Stimulated activated CD8-positive, alpha-beta memory T cell treated with anti-CD3 and anti-CD28 coated beads, Interleukin-4, amount 100 ng/mL, for 24 hours (primary cell): ENCODE results near the gene SNRPD1.
"Not testable (repeated sequence)": the region's sequence is repeated elsewhere in the genome, so short reads cannot be mapped to it uniquely, and the experiment has no call there.

Experiments
- DNase-seq: peaks from one replicate; pipeline ENCODE4 v3.0.0-alpha.2; 2020; ENCODE audit warnings: low read depth

Gene SNRPD1

DNA sequence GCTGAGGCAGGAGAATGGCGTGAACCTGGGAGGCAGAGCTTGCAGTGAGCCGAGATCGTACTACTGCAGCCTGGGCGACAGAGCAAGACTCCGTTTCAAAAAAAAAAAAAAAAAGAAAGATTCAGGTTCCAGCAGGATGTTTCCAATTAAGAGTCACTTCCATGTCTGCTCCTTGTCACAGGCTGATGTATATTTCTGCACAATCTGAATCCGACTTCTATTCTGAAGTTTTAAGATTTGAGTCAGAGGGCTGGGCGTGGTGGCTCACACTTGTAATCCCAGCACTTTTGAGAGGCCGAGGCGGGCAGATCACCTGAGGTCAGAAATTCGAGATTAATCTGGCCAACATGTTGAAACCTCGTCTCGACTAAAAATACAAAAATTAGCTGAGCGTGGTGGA is 24.7 kb downstream of the SNRPD1 start:
- no peak for DNase-seq

DNA sequence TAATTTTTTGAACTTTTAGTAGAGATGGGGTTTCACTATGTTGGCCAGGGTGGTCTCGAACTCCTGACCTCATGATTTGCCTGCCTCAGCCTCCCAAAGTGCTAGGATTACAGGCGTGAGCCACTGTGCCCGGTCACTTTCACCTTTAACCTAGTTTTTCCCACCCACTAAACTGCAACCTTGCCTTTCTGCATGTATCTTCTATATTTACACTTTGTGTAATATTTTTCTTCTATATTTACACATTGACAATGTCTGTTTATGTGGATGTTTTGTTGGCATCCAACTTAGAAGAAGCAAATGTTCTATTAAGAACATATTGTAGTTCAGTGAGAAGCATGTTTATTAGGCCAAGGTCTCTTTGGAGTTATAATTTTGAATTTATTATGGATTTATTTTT is 26.7 kb downstream of the SNRPD1 start:
- DNase-seq, result no peak

DNA sequence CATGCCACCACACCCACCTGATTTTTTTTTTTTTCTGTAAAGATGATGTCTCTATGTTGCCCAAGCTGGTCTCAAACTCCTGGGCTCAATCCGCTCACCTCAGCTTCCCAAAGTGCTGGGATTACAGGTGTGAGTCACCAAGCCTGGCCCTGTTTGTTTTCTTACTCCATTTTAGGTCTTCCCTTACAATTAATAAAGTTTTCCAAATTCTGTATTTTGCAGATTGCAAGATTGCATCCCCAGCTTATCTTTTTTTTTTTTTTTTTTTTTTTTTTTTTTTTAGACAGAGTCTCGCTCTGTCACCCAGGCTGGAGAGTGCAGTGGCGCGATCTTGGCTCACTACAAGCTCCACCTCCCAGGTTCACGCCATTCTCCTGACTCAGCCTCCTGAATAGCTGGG is 28.3 kb downstream of the SNRPD1 start:
- DNase-seq, result not testable (repeated sequence)

DNA sequence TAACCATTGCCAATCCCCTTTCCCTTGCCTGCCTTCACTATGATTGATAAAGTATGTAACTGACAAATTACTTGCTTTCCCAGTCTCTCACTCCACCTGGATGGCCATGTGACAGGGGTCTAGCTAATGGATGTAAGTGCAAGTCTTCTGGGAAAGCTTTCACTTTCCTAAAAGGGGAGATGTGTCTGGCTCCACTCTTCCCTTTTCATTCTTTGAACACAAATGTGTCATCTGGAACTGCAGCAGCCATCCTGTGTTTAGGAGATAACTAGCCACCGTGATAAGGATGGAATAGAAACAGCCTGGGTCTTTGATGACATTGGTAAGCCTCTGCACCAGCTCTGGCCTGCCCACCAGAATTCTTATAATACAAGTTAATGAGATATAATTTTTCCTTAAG is 38.2 kb downstream of the SNRPD1 start:
- DNase-seq, result no peak

DNA sequence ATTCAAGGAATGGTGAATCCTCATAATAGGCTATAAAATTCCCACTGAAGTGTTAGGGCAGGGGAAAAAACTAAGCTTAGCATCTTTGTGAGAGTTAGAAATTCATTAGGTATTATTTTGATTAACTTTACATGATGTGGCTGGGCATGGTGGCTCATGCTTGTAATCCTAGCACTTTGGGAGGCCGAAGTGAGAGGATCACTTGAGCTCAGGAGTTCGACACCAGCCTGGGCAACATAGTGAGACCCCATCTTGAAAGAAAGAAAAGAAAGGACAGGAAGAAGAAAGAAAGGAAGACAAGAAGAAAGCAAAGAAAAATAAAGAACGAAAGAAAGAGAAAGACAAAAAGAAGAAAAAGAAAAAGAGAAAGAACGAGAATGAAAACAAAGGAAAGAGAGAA is 40.0 kb downstream of the SNRPD1 start:
- DNase-seq, result no peak

DNA sequence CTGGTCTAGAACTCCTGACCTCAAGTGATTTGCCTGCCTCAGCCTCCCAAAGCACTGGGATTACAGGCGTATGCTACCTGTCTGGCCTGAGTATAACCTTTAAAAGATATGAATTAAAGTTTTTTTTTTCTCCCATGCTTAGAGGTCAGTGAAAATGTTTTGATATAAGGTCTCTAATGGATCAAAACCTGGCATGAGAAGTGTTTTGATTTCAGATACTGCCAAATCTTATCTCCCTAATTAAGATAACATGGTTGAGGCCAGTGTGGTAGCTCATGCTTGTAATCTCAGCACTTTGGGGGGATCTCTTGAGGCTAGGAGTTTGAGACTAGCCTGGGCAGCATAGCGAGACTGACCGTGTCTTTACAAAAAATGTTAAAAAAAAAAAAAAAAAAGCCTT is 41.2 kb downstream of the SNRPD1 start:
- no peak for DNase-seq

DNA sequence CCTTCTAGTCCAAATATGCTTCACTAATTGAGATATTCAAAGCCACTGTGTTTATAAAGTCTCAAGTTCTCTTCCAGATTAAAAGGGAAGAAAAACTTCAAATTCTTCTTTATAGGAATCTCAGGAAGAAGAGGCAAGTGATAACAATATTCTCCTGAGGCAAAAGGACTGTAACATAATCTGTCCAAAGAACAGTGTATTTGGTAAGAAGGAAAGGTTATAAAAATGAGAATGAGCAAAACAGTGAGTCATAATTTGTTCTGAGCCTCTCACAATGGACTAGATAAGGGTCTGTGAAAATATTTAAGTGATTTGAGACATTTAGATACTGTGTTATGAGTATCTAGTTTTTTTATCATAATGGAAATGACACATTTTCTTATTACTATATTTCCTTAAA is 44.3 kb downstream of the SNRPD1 start:
- DNase-seq, result no peak

DNA sequence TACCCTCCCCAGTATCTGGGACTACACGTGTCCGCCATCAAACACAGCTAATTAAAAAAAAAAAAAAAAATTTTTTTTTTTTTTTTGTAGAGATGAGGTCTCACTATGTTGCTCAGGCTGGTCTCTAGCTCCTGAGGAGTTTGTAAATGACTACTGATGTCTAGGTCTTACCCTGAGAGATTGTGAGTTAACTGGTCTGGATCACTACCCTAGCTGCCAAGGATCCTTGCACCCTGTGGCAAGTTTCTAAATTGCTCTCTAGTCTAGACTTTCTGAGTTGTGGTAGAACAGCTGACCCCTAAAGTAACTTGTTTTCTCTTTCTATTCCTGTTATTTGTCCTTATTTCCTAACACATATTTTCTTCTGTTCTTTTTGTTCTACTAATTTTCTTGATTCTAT is 48.0 kb downstream of the SNRPD1 start:
- DNase-seq, result no peak

DNA sequence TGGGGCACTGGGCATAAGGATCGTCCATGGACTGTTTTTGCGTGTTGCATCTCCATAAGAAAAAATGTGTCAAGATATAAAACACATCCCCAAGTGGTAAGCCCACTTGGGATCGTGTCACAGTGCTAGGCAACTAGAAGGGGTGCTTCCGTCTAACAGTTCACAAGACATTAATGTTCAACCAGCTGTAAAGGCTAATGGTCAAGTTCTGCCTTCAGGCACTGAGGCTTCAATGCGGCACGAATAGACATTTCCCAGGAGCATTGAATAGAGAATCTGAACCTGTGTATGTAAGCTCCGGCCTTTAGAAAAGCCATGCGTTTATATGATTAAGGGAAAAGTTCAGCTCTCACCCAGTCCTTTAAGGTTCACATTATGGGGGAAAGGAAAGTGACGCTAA is 50.5 kb downstream of the SNRPD1 start:
- DNase-seq, result no peak

DNA sequence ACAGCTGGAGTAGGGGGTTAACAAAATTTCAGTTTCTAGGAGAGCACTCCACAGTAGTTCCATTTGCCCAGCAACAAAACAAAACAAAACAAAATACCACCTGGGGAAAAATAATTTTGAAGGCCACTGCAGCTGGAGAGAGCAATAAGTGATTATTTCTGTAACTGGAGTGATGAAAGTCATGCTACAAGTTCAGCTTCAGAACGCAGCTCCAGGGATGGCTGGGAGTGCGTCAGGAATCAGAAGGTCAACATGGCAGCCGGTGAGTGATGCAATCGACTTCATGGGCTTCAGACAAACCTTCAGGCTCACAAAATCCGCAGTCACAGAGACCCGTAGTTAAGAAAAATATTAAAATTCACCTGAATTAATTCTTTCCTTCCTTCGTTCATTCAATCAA is 51.5 kb downstream of the SNRPD1 start:
- no peak for DNase-seq

DNA sequence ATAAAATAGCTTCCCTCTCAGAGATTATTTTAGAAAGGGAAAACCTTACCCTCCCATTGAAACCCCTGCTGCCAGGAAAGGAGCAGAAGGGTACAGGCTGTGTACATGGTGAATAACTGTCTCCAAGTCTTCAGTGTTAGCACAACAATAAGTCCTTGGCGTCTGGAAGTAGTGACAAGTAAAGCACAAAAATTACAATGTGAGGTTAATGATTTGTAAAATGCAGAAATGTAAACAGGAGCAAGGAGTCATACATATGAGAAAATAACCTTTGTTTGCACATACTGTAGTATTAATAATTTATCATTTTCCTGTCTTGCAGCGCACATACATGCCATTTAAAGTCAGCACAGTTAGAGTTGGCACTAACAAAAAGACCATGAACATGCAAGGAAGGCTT is 52.0 kb downstream of the SNRPD1 start:
- DNase-seq, result no peak

DNA sequence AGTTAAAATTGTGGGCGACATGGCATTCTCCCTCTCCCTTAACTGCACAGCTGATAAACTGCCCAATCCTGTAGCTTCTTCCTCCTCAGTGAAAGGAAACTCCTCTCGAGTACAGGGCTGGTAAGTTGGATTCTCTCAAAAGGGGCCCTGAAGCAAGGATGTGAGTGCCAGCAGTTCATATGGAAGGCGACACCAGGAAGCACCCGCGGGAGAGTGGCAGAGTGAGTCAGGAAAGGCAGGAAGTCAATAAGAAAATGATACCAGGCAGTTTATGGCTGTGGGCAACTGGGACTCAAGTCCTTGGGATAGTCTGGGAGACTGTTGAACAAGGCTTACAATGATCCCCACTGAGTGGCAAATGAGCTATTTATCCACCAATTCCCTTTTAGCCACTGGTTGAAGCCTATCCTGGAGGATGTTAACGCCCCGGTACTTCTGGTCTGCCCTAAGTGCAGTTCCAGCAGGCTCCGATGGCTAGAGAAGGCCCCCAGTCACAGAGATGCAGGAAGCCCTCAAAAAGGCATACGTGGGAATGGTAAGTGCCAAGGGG is 57.7 kb downstream of the SNRPD1 start:
- no peak for DNase-seq

DNA sequence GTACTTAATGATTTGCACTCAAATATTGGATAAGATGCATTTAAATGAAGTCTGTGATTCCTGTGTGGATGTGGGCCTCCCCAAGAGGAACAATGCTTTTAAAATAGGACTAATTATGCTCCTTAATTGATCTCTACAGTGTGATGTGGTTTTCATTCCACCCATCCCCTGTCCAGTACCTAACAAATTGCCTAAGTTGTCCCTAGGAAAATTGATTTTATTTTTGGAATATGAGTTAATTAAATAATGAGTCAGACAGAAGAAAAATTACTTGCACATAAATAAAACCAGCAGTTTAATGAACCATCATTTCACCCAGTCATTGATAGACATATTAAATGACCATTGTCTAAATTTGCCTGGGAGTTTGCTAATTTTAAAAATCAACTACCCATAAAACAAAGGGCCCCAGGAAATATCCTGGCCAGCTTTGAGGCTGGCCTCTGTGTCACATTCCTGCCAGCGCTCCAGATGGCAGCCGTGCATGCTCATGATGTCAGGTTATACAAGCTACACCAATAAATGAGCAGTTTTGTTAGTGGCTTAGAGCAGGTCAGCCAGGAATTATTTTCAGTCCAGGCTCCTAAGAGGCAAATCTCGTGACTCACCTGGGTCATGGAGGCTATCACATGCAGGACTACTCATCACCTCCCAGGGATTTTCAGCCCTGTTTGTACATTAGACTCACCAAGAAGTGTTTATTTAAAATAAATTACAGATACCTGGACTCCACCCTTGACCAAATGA is 60.6 kb downstream of the SNRPD1 start:
- no peak for DNase-seq

DNA sequence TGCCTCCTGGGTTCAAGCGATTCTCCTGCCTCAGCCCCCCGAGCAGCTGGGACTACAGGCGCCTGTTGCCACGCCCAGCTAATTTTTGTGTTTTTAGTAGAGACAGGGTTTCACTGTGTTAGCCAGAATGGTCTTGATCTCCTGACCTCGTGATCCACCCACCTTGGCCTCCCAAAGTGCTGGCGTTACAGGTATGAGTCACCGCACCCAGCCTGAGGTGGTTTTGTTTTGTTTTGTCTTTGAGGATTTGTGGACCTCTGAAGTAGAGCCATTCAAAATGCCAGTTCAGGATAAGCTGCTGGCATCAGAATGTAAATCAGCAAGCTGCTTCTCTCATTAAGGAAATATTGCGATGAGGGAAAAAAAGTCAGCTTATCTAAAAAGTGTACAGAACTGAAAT is 63.2 kb downstream of the SNRPD1 start:
- not testable (repeated sequence) for DNase-seq

DNA sequence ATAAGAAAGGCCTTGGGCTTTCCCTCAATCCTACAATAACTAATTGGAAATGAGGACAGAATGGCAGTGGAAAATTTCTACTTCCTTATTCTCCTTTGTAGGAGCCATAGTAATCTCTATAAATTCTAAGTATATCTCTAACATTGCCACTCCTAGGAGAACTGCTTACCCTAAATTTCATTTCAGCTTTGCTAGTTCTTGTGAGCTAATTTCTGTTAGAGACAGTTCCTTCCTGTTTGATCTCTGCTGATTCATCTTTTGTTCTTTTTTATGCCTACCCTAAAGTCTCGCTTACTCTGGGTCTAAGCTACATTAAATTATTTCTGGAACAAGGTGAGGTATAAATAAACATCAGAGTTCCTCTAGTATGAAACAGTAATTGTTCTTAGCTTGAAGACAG is 66.7 kb downstream of the SNRPD1 start:
- DNase-seq, result no peak

DNA sequence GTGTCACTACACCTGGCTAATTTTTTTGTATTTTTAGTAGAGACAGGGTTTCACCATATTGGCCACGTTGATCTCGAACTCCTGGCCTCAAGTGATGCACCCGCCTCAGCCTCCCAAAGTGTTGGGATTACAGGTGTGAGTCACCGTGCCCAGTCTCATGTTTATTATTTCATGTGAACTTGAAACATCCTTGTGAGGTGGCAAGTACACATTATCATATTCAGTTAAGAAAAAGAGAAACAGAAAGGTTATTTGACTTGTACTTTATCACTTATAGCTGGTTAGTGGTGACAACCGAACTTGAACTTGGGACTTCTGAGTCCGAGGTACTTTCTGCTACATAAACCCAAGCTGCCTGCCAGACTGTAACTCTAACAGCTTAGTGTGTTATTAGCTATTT is 68.0 kb downstream of the SNRPD1 start:
- no peak for DNase-seq

DNA sequence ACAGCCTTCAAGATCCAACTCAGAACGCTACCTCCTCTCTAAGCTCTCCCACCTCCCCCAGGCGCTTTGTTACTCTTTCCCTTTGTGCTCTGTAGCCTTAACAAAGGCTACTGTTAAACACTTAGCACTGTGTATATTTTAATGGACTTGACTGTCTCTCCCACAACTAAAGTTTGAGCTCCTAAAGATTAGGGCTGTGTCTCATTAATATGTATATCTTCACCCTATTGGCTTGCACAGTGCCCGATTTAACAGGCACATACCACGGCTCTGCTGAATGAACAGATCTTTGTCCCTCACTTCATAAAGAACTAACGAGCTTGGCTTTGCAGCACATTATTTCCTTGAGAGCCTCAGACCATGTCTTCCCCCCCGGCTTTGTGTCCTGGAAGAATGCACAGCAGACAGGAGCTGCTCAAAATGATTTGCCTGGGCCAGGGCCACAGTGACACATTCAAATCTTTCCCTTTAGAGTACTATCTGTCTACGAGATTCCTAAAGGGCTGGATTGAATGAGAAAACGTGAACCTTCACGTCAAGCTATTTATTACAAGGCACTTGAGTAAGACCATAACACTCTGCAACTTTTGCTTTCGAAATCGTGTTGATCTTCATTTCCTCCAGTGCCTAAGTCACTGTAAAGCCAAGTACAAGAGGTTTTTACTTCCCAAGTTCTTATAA is 70.4 kb downstream of the SNRPD1 start:
- DNase-seq, result no peak
